HG03066 (cell line): ENCODE results near the gene USP47.

Experiments used
- ATAC-seq: cut with Tn5 transposase; IDR thresholded peaks from one replicate; pipeline ENCODE4 v1.9.1; 2021; ENCODE audit warnings: low read depth; ENCODE audit not compliant: unreplicated experiment

USP47 gene

DNA sequence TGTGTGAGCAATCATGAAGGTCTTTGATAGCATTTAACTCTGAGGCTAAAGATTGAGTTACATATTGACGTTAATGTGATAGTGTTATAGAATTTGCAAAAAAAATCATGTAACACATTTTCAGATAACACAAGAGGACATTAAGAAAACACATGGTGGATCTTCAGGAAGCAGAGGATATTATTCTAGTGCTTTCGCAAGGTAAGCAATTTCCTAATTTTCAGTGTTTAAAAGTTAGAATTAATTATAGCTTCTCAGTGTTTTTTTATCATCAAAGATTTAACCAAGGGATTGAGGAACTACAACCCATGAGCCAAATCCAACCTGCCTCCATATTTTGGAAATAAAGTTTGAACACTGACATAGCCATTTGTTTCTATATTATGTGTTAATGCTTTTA lies 88.1 kb downstream of the USP47 start:
- ATAC-seq = no peak

GRCh38 chr11:11931461-11932055 lies 89.8 kb downstream of the USP47 start:
- ATAC-seq = no peak

DNA sequence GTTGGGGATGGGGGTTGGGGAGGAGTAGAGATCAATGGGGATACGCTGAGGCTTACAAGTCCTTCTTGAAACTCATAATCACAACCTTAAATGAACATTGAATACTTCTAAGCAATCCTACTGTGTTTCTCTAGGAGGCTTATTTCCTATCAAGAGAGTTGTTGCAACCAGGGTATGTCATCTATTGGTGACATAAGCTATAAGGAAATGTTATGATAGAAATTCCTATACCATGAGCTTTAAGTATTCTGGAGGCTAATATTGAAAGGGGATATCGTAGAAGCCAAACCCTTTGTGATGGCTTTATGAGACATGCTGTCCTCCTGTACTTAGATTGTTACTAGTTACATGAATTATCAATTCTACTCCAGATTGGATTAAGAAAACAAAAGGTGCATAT lies 93.8 kb downstream of the USP47 start:
- ATAC-seq = no peak

GRCh38 chr11:11937433-11937832 lies 95.7 kb downstream of the USP47 start:
- no peak for ATAC-seq

GRCh38 chr11:11937957-11938356 lies 96.2 kb downstream of the USP47 start:
- no peak for ATAC-seq

DNA sequence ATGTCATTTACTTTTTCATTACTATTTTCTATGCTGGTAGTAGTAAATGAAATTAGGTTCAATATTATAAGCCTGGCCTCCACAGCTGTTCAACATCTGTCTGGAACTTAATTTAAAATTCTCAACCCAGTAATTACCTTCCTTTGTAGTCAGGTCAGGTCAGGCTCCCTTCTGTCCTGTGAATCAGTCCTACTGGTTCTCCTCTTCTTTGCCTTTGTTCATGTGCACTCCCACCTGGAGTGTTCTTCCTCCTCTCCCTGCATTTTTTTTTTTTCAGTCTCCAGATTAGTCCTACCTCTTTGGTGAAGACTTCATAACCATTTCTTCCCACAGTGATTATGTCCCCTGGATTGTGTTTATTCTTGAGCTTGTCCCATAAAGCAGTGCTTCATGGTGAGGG lies 98.8 kb downstream of the USP47 start:
- no peak for ATAC-seq

- no peak for ATAC-seq
These were observed 100.9 kb downstream of the USP47 start for GRCh38 chr11:11942668-11943067.

DNA sequence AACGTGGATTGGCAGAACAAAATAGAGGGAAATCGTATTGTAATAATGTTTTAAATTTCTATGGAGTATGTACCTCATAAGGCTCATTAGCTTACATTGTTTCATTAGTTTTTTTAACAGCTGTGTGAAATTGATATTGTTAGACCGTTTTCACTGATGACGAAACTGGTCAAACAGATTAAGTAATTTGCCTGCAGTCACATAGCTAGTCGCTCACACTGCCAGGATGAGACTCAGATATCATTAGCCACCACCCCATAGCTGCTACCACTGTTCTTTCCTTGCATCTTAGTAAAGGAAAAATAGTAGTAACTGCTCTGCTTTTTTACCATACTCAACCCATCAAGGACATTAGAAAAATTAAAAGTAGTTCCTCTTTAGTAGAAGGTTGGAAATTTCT lies 102.7 kb downstream of the USP47 start:
- no peak for ATAC-seq

DNA sequence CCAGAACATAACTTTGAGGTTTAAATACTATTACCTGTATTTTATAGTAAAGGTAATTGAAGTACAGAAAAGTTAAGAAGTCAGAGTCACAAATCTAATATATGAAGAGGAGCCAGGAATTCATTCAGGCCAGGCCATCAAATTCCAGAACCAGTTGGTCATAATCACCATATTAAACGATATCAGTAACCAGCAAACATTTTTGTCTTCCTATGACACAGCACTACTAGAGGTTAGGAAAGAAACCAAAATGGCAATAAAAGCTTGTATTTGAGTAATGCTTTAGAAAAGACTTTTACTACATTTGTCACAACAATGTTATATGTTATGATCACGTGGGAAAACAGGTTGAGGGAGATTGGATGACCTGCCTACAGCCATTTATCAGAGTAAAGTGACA lies 104.4 kb downstream of the USP47 start:
- no peak for ATAC-seq

DNA sequence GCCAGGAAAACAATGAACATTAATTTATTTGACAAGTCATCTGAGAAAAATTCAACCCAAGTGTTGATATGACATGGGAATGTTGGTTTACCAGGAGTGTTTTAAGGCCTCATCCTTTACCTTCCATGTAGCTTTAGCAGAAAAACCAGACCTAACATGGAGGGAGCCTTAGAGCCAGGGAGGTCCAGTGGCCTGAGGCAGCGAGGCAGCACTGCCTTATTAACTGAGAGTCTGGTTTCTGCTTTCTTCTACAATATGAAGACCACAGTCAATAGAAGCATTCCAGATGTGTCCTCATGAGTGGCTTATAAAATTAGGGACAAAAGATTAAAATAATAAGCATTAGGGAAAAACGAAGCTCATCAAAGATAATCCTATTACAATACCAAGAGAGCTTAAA lies 105.1 kb downstream of the USP47 start:
- no peak for ATAC-seq

GRCh38 chr11:11947825-11948224 lies 106.1 kb downstream of the USP47 start:
- ATAC-seq = no peak

DNA sequence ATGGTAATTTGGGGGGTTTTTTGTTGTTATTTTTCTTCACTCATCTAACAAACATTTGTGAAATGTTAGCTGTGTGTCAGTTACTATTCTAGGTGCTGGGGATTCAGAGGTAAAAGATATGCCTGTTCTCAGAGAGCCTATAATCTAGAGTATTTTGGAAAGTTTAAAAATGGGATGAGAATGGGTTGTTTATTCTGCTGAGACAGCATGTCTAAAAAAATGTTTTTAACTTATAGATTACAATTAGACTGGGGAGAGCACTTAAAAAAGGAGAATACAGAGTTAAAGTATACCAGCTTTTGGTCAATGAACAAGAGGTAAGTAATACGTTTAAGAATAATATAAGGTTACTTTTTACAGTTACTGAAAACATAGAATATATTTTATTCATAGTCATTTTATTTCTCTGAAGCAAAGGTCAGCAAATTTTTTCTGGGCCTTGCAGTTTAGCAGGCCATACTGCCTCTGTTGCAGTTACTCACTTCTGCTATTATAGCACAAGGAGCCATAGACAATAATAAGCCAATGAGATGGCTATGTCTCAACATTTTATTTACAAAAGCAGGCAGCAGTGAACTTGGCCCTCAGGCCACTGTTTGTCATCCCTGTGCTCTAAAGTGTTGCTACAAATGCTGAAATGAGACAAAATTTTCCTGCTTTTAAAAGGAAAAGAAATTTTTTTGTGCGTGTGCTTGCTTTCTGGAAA lies 106.6 kb downstream of the USP47 start:
- ATAC-seq = no peak

- ATAC-seq = no peak
These were observed 107.7 kb downstream of the USP47 start for GRCh38 chr11:11949482-11949881.

DNA sequence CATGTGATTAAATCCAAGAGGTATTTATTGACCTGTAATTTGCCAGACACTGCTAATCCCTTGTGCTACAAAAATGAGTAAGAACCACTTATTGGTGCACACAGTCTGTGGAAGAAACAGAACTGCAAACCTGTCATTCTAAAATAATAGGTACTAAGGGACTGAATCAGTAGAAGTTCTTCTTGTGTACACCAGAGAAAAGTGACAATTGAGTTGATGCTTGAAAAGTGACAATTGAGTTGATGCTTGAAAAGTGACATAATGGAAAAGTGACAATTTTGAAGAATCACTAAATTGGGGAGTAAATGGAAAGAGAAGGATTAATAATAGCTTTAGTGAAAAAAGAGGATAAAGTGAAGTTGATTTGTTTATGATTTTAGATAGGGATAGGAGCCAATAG lies 110.3 kb downstream of the USP47 start:
- no peak for ATAC-seq

- no peak for ATAC-seq
These were observed 114.2 kb downstream of the USP47 start for GRCh38 chr11:11956006-11956405.

DNA sequence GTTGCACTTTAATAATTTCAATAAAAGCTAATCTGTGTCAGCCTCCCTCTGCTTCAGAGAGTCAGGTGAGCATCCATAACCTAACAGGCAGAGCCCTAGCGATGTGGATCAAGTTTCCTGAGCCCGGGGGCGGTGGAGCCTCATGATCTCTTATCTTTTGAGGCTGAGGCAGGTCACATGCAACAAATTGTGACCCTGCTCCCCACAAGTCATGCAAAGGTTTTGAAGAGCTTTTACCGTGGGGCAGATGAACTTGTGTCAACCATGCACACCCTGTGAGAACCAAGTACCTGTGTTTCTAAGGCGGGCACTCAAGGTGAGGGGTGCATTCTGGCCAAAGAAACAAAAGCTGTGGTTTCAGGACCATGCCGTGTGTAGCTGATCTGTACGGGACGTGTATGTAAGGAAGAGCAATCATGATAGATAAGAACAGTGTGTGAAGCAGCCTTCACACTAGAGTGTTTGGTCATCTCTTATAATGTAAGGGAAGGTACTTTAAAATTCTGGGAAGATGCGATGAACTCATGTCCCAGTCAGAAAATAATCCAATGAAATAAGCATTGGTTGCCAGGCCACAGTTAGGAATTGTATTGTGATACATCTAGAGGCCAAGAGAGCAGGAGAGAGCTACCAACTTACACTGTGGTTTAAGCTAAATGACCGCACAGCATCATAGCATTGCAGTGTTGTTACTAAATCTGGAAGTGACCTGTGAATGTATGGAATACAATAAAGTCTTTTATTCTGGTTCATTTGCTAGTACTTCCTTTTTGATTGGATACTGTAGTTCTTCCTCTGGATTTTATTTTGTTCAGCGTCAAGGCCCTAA lies 116.8 kb downstream of the USP47 start:
- no peak for ATAC-seq

DNA sequence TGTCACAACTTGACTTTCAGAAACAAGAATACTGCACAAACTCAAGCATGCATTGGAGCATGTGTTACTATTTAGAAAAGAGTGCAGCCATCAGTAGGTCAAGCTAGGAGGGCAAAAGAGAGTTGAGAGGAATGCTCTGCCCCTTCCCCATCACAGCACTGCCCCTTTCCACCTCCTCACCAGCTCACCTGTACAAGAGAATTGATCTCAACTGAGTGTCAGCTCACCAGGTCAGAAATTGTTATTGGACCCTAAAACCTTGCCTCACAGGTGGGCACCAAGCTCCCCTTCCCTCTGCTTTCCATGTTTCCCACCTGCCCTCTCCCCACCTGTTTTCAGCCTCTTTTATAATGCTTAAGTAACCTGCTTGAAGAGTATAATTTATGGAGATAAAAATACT lies 117.8 kb downstream of the USP47 start:
- ATAC-seq = no peak

GRCh38 chr11:11960687-11961086 lies 118.9 kb downstream of the USP47 start:
- no peak for ATAC-seq

DNA sequence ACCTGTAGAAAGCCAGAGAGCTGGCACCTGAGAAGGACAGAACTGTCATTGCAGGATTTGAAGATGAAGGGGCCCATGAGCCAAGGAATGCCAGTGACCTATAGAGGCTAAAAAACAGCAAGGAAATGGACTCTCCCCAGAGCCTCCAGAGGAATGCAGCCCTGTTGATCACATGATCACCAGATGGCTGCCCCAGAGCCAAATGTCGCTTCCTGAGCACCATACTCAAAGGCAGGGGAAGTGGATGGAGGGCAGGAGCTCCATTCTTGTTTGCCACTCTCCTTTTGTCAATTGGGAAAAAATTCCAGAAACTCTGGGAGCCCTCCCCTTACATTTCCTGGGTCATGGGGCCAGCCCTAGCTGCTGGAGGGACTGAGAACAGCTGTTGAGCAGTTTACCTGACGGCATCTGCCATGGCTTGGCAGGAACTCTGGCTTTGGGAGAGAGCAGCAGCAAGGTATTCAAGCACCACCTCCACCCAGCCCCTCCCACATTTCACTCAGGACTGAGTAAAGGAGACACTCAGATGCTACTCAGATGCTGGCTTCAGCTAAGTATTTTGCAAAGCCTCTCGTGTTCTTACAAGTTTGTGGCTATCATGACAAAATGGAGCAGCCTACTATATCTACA lies 119.7 kb downstream of the USP47 start:
- no peak for ATAC-seq

- no peak for ATAC-seq
These were observed 121.3 kb downstream of the USP47 start for GRCh38 chr11:11963067-11963466.
